Measurements from ENCODE around the gene PAPOLB.

DNA sequence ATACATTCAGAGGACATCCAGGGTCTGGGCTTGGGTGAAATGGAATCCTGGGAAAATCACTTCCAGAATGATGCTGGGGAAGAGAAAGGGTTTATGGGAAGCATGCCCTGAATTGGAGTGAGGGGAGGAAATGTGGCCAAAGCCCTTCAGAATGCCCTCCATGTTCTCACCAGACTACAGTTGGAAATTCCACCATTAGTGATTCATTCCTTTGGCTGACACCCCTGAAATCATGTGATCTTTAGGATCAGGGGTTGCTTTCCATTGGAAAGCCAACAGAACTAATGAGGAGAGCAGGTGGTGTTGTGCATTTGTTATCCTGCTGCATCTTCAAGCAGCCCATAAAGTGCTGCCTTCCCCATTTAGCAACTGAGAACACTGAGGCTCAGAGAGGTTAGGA is 42.5 kb upstream of the PAPOLB start:
- TF ChIP-seq, protein P1, sequence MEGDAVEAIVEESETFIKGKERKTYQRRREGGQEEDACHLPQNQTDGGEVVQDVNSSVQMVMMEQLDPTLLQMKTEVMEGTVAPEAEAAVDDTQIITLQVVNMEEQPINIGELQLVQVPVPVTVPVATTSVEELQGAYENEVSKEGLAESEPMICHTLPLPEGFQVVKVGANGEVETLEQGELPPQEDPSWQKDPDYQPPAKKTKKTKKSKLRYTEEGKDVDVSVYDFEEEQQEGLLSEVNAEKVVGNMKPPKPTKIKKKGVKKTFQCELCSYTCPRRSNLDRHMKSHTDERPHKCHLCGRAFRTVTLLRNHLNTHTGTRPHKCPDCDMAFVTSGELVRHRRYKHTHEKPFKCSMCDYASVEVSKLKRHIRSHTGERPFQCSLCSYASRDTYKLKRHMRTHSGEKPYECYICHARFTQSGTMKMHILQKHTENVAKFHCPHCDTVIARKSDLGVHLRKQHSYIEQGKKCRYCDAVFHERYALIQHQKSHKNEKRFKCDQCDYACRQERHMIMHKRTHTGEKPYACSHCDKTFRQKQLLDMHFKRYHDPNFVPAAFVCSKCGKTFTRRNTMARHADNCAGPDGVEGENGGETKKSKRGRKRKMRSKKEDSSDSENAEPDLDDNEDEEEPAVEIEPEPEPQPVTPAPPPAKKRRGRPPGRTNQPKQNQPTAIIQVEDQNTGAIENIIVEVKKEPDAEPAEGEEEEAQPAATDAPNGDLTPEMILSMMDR (IDR thresholded peaks at IDR 0.05): no peak
- TF ChIP-seq, protein P2, sequence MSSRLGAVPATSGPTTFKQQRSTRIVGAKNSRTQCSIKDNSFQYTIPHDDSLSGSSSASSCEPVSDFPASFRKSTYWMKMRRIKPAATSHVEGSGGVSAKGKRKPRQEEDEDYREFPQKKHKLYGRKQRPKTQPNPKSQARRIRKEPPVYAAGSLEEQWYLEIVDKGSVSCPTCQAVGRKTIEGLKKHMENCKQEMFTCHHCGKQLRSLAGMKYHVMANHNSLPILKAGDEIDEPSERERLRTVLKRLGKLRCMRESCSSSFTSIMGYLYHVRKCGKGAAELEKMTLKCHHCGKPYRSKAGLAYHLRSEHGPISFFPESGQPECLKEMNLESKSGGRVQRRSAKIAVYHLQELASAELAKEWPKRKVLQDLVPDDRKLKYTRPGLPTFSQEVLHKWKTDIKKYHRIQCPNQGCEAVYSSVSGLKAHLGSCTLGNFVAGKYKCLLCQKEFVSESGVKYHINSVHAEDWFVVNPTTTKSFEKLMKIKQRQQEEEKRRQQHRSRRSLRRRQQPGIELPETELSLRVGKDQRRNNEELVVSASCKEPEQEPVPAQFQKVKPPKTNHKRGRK (CRISPR knock-in tag; IDR thresholded peaks at IDR 0.05; ENCODE audit: borderline replicate concordance): no peak
- TF ChIP-seq STAT6 (CRISPR knock-in tag; conservative IDR thresholded peaks at IDR 0.05; ENCODE audit: low read depth) (no peak), KAT7 (CRISPR knock-in tag; IDR thresholded peaks at IDR 0.05; ENCODE audit: borderline replicate concordance) (no peak)
